GM19463 (cell line): Measurements from ENCODE around the gene IGSF3.

Experiments
- ATAC-seq: cut with Tn5 transposase; IDR thresholded peaks from one replicate; pipeline ENCODE4 v1.9.1; 2021; ENCODE audit warnings: mild to moderate bottlenecking, moderate library complexity; ENCODE audit not compliant: unreplicated experiment

The IGSF3 gene

DNA sequence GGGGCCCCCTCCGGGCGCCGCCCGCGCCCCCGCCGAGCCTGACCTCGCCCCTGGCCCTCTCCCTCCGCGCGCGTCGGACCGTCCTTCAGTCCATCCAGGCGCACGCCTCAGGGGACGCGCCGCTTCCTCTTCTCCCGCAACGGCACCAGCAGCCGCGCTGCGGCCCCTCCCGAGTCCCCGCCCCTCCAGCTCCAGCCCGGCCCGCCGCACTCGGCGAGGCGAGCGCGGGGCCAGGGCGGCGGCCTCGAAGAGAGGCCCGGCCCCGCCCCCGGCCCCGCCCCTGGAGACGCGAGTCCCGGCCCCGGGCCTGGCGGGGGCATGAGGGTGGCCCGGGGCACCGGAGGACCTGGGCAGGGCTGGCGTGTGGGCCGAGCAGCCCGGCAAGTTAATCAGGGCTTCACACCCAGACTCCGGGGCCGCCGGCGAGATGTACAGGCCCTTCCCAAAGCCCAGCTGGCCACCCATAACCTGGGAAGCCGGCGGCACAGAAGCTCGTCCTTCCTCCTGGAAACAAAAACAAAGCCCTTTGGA, at the start of gene IGSF3:
Gene IGSF3 (minus strand): TSS at position 159 of the 531 bp plus-strand sequence. CDS start 1,407 bp downstream, outside the sequence.
- ATAC-seq = peak; percentile 66

DNA sequence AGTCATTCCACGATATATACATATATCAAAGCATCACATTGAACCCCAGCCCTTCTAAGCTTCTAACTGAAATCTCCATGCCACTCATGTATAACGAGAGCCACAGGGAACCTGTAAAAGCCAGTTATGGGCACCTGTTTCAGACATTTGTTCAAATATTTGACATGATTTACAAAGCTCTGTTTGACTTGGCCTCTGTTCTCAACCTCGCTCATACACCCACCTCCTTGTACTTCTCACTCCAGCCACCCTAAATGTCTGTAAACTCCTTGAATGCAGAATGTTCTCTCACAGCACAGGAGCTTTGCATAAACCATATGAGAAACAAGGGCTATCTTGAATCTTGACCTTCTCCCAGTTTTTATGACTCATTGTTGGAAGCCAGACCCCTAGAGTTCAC, 49.8 kb upstream of the IGSF3 start:
- no peak for ATAC-seq

DNA sequence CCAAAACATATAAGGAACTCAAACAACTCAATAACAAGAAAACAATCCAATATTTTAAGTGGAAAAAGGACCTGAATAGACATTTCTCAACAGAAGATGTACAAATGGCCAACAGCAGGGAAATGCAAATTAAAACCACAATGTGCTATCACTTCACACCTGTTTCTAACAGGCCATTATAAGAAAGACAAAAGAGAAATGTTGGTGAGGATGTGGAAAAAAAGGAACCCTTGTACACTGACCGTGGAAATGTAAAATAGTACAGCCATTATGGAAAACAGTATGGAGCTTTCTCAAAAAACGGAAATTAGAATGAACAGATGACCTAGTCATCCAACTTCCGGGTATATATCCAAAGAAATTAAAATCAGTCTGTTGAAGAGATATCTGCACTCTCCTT, 48.9 kb upstream of the IGSF3 start:
- no peak for ATAC-seq

GRCh38 chr1:116713474-116713873, 45.9 kb upstream of the IGSF3 start:
- ATAC-seq = no peak

GRCh38 chr1:116712510-116712909, 45.0 kb upstream of the IGSF3 start:
- ATAC-seq = no peak

DNA sequence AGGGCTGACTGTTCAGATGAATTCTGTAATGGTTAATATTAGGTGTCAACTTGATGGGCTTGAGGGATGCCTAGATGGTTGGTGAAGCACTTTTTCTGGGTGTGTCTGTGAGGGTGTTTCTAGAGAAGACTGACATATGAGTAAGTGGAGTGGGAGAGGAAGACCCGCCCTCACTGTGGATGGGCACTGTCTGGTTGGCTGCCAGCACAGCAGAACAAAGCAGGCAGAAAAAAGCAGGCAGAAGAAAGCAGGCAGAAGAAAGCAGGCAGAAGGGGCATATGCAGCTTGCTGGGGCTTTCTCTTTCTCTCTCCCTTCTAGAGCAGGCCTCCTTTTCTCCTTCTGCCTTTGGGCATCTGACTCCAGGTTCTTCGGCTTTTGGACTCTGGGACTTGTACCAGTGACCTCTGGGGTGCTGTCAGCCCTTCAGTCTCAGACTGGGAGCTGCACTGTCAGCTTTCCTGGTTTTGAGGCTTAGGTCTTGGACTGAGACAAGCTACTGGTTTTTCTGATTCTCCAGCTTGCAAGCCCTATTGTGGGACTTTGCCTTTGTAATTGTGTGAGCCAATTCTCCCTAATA, 43.8 kb upstream of the IGSF3 start:
- no peak for ATAC-seq

DNA sequence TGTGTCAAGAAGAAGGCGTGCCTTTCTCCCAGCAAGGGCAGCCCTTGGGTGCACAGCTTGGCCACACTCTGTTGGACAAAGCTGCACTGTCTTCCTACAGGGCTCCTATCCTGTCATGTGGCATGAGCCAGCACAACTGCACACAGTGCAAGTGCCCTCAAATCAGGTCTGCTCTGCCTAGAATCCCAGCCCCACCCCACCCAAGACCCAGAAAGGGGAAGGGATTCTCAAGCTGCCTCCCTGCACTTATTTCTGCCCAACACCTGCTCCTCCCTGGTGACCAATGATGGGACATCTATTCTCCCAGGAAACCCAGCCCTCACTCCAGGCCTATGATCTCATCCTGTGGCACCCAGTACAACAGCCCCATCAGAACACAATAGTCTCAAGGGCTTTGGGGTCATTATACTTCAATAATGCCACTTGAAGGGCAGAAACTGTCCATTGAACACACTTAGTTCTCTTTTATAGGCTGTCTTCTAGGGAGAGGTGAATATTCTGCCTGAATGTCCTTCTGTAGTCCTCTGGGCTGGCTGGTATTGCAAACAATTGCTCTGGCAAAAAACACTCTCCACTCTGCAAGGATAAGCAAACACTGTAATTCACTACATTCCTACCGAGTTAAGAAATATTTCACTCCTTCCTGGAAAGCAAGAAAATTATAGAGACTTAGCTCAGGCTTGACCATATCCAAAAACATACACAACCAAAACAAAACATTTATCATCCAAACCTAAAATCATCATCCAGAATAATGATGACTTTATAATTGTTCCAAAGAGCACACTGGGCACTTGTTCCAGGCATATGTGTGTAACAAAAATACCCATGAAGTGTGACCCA, 43.1 kb upstream of the IGSF3 start:
- no peak for ATAC-seq

- ATAC-seq = no peak
These were observed 42.2 kb upstream of the IGSF3 start for GRCh38 chr1:116709666-116710167.

GRCh38 chr1:116708255-116708900, 40.8 kb upstream of the IGSF3 start:
- no peak for ATAC-seq

DNA sequence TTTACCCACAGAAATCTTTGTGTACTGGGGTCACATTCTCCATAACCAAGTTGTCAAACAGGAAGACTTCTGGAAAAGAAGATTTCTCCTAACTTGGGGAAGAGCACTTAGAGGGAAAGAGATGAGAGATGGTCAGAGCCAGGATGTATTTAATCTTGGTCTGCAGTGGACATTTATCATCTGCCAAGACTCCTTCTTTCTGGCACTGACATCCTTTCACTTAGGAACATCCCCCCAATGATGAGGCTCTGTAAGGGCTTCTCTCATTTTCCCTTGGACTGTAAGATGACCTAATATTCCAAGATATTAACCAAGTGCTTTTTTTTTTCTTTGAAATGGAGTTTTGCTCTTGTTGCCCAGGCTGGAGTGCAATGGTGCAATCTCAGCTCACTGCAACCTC, 39.3 kb upstream of the IGSF3 start:
- ATAC-seq = no peak

DNA sequence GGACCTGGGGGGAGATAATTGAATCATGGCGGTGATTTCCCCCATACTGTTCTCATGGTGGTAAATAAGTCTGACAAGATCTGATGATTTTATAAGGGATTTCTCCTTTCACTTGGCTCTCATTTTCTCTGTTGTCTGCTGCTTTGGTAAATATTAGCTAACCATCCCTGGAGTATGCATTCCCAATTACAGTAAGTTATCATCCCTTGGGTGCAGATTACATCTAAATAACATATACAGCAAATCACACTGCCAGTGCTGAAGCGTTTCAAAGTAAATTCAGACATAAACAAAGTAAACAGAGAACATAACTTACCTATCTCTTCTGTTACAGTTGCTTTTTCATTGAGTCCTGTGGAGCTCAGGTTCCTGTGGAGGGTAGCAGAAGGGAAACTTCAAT, 38.6 kb upstream of the IGSF3 start:
- no peak for ATAC-seq

DNA sequence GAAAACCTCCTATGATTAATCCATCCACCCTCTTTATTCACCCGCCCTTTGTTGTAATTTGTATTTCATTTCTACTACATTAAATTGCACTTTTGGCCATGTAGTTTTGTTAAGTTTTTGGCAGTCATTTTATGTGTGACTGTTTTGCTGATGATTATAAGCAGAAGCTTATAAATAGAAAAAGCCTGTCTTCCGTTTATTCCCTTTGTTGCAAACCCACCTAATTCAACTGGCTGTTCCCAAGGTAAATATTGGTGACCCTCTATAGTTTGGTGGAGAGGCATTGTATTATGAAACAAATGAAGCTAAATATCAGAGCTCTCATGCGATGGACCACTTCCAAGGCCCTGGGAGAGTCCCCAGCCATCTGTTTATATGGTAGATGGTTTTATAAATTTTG, 36.7 kb upstream of the IGSF3 start:
- ATAC-seq = no peak

GRCh38 chr1:116699605-116700004, 32.1 kb upstream of the IGSF3 start:
- no peak for ATAC-seq

DNA sequence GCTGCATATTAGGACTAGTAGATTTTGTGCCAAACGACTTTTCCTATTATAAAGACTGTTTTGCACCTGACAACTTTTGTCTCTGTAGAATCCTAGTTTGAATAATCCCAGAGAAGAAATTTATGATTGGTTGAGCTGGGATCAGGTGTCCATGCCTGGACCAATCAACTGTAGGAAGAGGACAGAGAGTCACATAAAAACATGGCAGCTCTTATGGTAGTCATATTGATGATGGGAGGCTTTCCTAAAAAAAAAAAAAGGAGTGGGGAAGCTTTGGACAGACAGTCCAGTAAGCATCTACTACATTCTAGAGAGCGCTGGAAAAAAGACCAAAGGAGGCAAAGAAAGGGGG, 30.7 kb upstream of the IGSF3 start:
- ATAC-seq = no peak

GRCh38 chr1:116697548-116698243, 30.2 kb upstream of the IGSF3 start:
- ATAC-seq = no peak

DNA sequence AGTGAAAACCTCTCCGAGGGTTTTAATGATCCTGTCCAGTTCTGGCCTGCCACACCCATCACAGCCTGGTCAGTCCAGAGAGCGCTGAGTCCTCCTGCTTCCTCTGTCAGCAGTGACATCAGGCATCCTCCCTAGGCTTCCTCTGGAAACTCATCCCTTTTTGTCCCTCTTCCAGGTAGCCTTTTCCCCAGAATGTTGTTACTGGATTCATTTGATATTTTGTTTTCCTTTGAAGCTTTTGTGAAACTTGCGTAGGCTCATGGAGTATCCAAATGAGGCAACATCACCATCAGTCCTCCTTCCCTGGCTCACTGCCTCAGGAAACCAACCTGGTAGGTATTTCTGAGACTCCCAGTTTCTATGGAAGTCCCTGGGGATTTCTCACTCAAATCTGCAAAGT, 27.0 kb upstream of the IGSF3 start:
- no peak for ATAC-seq

DNA sequence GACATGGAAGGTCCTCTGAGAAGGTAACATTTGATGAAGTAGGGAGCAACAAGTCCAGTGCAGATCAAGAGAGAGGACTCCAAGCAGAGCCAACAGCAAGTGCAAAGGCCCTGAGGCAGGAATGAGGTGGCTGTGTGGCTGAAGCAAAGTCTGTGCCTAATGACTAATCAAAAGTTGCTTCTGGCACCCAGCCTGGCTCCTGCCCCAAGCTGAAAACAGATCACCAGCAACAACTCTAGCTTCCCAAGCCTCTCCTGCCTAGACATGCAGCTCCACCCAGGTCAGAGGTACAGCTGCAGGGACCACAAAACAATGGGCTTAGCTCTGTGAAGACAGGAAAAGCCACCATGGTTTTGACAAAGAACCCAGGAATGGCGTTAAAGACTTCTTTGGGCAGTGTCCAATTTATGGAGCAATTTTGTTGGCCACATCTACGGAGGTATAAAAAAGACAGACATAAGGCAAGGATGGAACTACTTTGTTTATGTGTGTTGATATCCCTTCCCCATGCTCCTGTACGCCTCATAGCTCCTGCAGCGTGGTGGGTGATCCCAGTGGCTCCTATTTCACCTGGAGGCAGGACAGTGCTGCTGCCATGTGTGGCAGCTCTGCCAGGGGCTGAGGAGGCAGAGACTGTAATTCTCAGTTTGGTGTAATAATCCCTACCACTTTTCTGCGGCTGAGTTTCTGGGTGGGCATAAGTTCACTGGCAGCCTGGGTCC, 26.4 kb upstream of the IGSF3 start:
- no peak for ATAC-seq

GRCh38 chr1:116692879-116693278, 25.3 kb upstream of the IGSF3 start:
- ATAC-seq = no peak

DNA sequence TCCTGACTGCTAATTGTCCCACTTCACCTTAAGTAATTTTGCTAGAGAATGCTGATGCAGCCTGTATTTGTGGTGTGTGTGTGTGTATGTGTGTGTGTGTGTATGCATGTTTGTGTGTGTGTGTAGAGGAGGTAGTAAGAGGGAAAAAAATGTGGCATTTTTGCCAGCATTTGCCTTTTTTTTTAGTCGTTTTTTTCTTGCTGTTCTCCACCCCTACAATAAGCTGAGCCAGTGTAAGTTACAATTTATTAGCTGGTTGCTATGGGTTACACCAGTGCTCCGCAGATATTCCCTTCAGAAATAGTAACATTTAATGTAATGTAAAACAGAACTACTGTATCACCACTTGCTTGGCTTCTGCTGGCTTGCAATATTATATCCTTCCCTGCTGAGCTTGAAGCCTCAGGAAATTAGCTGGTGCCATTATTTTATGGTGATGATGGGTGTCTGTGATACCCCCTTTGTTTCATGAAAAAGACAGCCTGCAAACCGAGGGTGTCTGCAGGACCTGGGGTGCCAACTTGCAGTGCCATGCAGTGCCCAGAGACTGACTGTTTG, 23.4 kb upstream of the IGSF3 start:
- no peak for ATAC-seq

GRCh38 chr1:116690396-116690848, 22.9 kb upstream of the IGSF3 start:
- ATAC-seq = no peak
